ENCODE results near the gene B4GALT1.
"Not testable (repeated sequence)": the region's sequence is repeated elsewhere in the genome, so short reads cannot be mapped to it uniquely, and the experiment has no call there.

B4GALT1 gene

DNA sequence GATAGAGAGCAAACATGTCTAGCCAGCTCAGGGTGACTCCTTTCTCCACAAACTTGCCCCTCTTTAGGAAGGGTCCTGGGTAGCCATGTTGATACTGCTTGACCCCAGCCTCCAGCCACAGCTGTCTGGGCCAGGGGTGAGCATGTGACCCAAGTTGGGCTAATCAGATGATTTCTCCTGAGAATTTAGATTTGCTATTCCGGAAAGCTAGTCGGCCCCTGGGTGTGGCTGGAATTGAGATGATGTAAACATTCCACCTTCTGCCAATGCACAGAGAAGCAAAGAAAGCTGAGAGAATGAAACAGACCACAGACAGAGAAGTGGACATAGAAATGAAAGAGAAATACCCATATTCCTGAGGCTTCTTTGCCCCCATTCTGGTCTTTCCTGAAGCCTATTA lies 17.8 kb upstream of the B4GALT1 start:
- no peak for DNase-seq (ENCODE audit: low read depth in 4 of 4, low spot score in 1 of 4)

DNA sequence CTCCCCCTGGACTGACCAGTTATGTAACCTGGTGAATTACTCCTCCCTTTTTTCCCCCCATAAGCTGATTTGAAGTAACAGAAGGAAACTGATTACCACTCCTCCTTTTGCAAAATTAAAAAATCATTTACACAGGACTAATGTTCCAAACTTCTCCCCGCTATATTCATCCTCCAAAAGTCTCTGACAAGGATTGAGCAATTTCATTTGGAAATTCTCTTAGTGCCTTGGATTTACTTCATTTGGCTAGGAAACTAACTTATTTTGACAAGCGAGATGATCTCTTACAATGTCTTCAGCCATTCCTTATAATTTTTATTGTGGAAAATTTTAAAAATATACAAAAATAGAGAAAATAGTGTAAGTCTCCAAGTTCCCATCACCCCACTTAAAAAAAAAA lies 15.4 kb upstream of the B4GALT1 start:
- DNase-seq (ENCODE audit: low read depth in 4 of 4, low spot score in 1 of 4), result no peak

DNA sequence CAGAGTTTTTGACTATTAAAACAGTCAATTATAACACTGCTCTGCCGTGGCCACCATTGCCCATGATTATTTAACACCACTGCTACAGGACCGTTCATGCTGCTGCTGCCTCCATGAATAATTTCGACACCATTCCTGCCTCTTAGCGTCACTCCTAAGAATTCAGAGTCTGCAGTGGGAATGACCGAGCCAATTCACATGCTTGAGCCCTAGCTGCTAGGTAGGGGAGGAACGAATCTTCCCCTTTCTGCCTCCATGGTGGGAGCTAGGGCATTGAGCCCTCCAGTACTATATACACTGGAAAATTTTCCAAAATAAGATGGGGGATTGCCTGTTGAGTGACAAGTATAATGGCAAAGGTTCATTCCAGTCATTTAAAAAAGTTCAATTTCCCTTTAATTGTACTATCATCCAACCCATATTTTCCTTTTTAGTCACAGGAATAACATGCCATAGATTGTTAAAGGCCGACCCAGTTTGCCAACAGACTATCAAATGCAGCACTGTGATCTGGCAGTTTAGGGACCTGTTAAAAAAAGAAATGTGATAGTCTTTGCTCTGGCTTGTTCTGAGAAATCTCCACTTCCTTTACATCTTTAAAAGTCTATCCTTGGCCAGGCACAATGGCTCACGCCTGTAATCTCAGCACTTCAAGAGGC lies 13.5 kb upstream of the B4GALT1 start:
- no peak for DNase-seq (ENCODE audit: low read depth in 4 of 4, low spot score in 1 of 4)

DNA sequence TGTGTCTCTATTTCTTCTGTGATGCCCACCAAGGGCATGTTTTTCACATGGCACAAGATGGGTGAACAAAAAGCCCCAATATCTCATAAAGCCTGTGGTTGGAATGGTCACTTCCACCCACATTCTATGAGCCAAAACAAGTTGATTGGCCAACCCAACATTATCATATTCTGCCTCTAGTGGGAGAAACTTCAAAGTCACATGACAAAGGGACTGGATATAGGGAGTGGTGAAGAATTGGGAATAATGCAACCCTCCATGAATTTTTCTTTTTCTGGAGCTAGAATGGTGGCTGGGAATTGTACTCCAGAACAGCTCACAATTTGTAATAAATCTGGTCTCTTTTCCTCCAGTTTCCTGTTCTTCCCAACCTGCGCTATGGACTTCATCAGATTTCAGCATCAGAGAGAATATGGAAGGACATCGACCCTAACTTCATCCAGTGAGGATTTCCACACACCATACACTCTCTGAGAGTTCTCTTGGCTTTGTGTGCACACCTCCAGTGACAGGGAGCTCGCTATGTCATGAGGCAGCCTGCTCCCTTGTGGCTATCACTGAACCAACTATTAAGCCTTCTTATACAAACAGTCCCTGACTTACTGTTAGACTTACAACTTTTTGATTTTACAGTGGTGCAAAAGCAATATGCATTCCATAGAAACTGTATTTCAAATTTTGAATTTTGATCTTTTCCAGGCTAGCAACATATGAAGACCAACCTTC lies 12.0 kb upstream of the B4GALT1 start:
- no peak for DNase-seq (ENCODE audit: low read depth in 4 of 4, low spot score in 1 of 4)

DNA sequence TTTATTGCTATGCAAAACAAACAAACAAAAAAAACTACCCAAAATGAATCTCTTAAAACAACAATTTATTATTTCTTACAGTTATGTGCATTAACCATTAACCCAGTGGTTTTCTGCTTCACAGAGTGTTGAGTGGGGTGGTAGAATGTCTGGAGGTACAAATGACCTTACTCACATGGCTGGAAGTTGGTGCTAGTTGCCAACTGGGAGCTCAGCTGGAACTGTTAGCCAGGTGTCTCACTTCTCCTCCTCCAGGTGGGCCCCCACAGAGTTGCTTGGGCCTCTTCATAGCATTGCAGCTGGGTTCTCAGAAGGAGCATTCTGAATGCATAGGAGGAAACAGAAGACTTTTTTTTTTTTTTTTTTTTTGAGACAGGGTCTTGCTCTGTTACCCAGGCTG lies 10.5 kb upstream of the B4GALT1 start:
- DNase-seq (ENCODE audit: low read depth in 4 of 4, low spot score in 1 of 4), result no peak

DNA sequence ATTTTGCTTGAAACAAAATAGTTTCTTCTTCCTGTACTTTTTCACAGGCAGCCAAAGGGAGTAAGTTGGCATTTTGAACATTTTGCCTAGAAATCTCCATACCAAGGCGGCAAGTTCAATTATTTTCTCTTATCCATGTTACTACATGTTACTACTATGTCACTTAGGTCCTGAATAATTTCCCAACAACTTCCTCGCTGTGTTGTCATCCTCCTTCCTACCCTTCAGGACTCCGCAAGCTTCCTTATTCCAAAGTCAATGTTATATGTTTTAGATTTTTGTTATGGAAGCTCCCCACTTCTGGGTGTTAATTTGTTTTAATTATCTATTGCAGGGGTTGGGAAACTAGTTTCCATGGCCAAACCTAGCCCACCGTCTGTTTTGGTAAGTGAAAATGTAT lies 9.9 kb upstream of the B4GALT1 start:
- no peak for DNase-seq (ENCODE audit: low read depth in 4 of 4, low spot score in 1 of 4)

DNA sequence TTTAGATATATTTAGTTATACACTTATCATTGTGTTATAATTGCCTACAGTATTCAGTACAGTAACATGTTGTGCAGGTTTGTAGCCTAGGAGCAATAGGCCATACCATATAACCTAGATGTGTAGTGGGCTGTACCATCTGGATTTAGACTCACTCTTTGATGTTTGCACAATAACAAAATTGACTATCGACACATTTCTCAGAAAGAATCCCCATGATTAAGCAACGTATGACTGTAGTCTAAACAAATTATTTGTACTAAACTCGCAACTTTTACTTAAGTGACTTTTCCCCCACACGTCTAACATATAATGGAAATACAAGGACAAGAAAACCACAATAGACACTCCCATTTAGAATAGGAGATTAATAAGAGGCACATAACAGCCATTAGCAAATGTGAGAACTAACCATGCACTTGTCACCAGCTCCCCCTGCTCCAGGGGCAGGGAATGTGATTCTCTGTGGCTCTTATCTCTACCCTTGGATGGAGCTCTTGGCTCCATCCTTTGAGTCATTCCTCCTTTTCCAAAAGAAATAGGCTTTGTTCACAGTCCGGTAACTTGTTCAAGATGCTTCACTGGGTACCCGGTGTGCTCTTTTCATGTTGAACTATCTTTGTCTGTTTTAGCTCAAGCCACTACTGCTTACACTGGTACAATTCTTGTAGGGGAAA lies 8.7 kb upstream of the B4GALT1 start:
- no peak for DNase-seq (ENCODE audit: low read depth in 4 of 4, low spot score in 1 of 4)

DNA sequence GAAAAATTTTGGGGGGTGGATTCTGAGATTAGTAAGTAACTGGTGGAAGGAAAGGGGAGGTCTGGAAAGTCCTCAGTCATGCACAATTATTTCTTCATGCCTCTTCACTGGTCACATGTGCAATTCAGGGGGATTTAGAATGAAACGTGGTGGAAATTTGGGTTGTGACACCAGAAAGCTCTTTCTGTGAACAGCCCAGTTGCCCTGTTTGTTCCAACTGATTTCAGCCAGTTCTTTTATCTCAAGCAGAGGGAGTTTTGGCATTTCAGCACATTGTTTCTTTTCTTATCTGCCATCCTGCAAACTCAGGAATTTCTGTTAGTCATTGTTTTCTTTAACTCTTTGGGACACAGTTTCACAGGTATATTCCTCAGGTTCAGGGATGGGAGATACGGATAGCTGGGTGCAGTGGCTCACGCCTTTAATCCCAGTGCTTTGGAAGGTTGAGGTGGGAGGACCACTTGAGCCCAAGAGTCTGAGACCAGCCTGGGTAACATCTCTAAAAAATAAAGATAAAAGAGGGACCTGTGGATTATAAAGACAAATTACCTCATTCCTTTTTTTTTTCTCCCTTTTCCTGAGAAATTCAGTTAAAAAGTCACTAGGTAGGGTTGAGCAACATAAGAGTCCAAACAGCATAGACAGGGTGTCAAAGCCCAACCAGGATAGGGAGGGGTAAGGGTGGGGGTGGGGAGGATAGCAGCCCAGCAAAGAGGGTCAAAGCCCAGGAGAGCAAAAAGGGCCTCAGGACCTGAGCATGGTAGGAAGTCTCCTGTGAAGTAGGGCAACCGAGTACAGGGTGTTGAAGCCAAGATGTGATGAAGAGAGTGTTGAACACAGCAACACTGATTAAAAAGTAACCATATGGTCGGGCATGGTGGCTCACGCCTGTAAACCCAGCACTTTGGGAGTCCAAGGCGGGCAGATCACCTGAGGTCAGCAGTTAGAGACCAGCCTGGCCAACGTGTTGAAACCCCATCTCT lies 5.4 kb upstream of the B4GALT1 start:
- DNase-seq (ENCODE audit: low read depth in 4 of 4, low spot score in 1 of 4), result no peak

DNA sequence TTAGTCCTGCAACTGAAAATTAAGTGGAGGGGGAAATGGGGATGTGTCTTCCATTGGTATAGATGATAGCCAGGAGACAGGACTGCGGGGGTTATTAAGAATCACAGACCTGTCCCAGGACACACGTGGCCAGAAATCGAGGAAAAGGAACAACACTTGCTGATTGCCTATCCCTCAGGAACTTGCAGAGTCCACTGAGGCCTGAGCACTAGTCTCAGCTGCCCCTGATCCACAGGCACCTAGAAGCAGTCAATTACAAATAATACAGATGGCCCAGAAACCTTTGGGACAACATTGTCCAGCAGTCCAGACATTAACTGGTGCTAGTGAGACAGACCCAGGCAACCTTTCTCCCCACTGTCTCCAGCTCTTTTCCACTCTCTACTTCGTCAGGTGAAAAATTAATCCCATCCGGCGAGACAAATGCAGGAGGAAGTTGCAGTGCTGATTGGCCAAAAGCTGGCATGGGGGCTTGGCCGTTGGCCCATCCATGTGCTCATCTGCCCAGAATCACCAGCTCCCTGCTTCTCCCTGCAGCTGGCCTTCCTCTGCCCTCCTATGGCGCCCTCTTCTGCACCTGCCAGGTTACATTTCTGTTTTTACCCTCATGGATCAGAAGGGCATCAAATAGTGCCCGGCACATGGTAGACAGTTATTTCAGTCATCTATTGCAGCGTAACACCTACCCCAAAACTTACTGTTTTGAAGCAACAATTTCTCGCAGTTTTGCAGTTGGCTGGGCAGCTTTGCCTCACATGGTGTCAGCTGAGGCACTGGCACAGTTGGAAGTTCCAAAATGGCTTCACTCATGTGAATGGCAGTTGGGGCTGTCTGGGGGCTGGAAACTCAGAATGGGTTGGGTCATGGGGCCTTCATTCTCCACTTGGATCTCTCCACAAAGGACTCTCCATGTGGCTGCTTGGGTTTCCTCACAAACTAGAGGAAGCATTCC lies 3.6 kb upstream of the B4GALT1 start:
- DNase-seq (ENCODE audit: low read depth in 4 of 4, low spot score in 1 of 4), result peak in 1 of 4 experiments; percentile 36

DNA sequence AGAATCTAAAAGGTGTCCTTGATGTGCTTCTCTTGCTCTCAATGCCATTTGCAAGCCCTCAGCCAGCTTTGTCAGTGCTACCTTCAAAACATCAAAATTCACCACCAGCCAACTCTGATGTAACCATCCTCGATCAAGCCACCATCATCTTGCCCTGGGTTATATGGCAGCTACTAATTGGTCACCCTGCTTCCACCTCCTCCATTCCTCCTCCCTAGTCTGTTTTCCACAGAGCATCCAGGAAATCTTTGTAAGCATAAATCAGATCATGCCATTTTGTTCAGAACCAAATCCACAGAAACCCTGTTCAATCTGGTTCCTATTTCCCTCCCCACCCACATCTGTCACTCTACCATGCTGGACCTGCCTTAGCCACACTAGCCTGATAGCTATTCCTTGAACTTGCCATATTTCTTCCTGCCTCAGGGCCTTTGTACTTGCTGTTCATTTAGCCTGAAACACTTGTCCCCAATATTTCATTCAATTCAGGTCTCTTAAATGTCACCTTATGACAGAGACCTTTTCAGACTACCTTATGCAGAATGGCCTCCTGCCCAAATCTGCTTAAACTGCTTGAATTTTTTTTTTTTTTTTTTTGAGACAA lies 1.9 kb upstream of the B4GALT1 start:
- DNase-seq (ENCODE audit: low read depth in 4 of 4, low spot score in 1 of 4), result no peak

DNA sequence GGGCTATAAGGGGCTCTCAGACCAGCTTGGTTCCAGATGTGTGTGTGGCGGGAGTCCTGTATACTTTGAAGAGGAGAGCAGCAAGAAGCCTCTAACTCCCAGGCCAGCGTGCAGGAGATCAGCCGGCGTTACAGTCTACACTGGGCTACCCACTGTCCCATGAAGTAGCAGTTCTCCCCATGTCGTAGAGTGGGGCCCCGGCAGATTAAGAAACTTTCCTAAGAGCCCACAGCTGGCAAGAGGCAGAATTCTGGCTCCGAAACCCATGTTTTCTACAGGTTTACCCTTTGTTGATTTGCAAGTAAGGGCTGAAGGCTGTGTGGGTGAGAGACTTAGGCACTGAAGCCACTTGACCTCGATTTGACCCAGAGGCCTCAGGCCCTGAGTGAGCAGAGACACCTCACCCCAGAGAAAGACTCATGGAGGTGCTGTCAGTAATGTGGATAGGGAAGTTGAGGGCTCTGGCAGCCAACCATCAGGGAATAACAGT lies 881 bp upstream of the B4GALT1 start:
- no peak for DNase-seq (ENCODE audit: low read depth in 4 of 4, low spot score in 1 of 4)

DNA sequence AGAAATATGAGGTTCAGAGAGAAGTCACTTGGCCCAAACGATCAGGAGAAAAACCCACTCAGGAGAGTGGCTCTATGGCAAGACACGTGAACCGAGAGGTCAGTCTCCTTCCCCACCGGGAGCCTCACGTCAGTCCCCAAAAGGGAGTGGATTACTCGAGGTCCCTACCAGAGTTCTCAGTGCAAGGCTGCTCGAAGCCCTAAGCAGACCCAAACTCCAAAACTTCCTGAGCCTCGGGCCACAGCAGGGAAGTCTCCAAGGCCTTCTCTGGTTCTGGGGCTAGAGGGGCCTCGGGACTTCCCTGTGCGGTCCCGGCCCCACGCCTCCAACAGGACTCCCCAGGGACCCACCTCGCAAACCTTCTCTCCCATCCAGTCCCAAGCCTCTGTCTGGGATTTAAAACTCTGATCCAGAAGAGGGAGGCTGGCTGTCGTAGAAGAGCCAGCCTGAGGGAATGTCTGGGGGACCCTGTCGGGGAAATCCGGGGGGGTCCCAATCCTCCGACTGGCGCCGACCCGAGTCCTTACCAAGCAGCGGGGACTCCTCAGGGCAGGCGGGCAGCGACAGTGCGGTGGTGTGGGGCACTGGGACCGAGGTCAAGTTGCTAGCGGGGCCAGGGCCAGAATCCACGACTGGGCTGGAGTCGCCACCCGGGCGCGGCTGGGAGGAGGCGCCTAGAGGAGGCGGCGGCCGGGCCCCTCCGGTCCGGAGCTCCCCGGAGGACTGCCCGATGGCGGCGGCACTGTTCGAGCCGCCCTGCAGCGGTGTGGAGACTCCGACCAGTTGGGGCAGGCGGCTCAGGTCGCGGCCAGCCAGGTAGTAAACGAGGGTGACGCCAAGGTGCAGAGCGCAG lies 679 bp downstream of the B4GALT1 start:
- DNase-seq (ENCODE audit: low read depth in 4 of 4, low spot score in 1 of 4), result no peak

DNA sequence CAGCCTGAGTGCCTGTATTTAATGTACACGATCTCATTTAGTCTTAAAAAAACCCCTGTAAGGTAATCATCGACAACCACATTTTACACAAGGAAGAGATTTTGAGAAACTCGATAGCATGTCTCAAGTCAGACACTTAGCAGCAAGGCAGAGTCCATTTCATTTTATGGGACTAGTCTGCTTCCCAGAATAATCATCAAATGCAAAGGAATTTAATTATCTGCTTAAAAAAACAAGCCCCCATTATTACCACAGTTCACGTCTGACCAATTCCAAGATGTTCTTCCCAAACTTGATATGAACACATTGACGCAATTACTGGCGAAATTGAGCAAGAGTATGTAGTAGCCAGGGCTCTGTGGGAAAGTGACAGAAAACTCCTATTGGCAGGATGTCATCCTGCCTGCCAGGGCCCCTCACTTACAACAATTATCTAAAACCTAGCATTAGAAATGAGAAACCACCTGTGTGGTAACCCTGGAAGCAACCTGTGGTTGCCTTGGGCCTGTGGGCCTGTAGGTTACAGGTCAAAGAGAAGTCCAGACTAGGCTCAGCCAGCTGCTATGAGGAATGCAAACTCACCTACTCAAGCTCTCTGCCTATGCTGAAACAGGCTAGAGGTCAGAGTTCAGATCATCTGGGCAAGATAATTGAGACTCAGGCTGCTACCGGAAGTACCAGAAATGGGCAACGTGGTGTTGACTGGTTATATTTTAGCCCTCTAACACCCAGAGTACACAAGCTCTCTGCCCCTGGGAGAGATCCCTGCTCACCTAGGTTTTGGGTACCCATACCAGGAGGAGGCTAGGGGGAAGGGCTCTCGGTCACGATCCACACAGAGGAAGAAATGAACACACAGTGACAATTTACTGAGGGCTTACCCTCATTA lies 1.6 kb downstream of the B4GALT1 start:
- no peak for DNase-seq (ENCODE audit: low read depth in 4 of 4, low spot score in 1 of 4)

DNA sequence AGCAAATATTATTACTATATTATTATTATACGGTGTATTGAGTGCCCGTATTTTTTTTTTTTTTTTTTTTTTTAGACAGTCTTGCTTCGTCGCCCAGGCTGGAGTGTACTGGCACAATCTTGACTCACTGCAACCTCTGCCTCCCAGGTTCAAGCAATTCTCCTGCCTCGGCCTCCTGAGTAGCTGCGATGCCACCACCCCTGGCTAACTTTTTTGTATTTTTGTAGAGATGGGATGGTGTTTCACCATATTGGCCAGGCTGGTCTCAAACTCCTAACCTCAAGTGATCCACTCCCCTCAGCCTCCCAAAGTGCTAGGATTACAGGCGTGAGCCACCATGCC lies 2.2 kb downstream of the B4GALT1 start:
- not testable (repeated sequence) for DNase-seq (ENCODE audit: low read depth in 4 of 4, low spot score in 1 of 4)

DNA sequence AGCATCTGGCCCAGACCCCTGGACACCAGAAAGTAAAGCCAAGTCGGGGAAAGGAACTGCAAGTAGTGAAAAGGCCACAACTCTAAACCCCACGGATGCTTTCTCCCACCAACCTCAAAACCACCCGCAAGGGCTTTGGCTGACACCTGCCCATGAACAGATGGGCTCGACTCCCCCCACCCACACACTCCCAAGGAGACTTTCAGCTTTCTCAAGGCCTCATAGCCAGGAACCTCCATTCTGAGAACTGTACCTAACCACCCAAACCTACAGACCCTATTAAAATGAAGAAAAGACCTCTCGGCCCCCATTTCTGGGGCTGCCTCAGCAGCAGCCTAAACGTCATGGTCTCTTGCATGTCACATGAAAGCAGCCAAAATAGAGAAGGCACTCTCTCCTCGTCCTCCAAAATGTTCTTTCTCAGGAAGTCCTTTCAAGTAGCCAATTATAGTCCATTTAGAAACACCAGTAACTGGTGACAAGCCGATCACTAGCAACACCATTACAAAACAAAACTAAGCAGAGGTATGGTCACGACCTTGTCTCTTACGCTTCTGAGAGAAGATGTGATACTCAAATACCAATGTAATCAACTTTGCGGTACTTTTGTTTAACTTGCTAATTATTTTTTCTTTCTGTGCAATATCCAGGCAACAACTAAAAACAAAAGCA lies 2.9 kb downstream of the B4GALT1 start:
- DNase-seq (ENCODE audit: low read depth in 4 of 4, low spot score in 1 of 4), result no peak

DNA sequence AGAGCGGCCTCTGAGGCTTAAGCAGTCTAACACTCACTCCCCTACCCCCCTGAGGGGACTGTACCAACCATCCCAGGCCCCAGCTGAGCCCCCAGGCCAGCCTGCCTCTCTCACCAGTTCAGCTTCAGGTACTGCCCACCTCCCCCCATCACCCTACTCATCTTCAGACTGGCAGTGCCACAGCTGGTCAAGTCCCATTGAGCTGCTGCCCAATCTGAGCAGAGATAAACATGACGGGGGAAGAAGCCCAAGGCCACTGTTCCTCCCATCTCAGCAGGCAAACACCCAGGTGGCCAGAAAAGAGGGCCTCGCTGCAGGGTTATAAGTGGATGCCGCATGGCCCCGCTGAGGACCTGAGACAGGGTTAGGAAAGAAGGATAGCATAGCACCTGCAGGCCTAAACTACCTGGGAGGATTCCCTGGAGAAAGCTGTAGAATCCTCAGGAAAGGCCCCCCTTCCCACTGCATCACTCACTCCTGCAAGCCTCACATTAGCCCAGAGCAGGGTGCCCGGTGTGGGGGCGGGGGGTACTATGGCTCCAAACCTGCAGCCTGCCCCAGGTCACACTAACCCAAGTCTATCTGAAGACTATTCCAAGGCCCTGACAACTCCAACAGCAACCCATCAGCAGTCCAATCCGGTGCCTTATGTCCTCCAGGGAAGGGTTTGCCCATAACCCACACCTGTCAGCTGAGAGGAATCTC lies 3.6 kb downstream of the B4GALT1 start:
- no peak for DNase-seq (ENCODE audit: low read depth in 4 of 4, low spot score in 1 of 4)
